ENCODE results near the gene TMTC1. TPM values are rescaled to one million over a fixed set of nuclear protein-coding genes. Genes with fewer than 3 reads are reported as not detected.

Gene TMTC1
- total RNA-seq, 2 donors from 2014 or later, result 49.0 to 49.5 TPM

GRCh38 chr12:29782285-29782870, 1.4 kb downstream of the TMTC1 start:
- DNase-seq (no peak), ATAC-seq (peak; percentile 28 to 67)
- intact Hi-C loops (cut with DNase I), result loop anchor here (5.0 to 10.0 kb wide), 3 partner anchors 50 to 220 kb away; no protein-coding TSS in a partner anchor

- intact Hi-C loops (cut with DNase I), result loop anchor here (5.0 to 10.0 kb wide), 3 partner anchors 49 to 219 kb away; no protein-coding TSS in a partner anchor
- no peak for DNase-seq
- no peak for ATAC-seq
Observed at GRCh38 chr12:29781705-29782266, 2.0 kb downstream of the TMTC1 start.

GRCh38 chr12:29781188-29781587, 2.6 kb downstream of the TMTC1 start:
- ATAC-seq (no peak), DNase-seq (no peak)
- intact Hi-C loops (cut with DNase I), result loop anchor here (5.0 to 10.0 kb wide), 3 partner anchors 49 to 219 kb away; no protein-coding TSS in a partner anchor

GRCh38 chr12:29780084-29780483, 3.7 kb downstream of the TMTC1 start:
- DNase-seq, result no peak
- intact Hi-C loops (cut with DNase I), result loop anchor here (5.0 to 10.0 kb wide), 3 partner anchors 48 to 218 kb away; no protein-coding TSS in a partner anchor

GRCh38 chr12:29778531-29778930, 5.2 kb downstream of the TMTC1 start:
- ATAC-seq (no peak), DNase-seq (no peak)
- intact Hi-C loops (cut with DNase I), result no loop called here

More at GRCh38 chr12:29780084-29780483, 3.7 kb downstream of the TMTC1 start:
- ATAC-seq, result no peak

- intact Hi-C loops (cut with DNase I), result no loop called here
- ATAC-seq, result no peak
Observed at GRCh38 chr12:29773076-29773475, 10.7 kb downstream of the TMTC1 start.

GRCh38 chr12:29771786-29772185, 12.0 kb downstream of the TMTC1 start:
- intact Hi-C loops (cut with DNase I), result no loop called here
- DNase-seq (no peak), ATAC-seq (no peak)

More at GRCh38 chr12:29773076-29773475, 10.7 kb downstream of the TMTC1 start:
- no peak for DNase-seq

GRCh38 chr12:29771165-29771564, 12.6 kb downstream of the TMTC1 start:
- intact Hi-C loops (cut with DNase I), result no loop called here
- DNase-seq, result no peak
- ATAC-seq, result no peak

- intact Hi-C loops (cut with DNase I), result no loop called here
- ATAC-seq (peak; percentile 81 to 95), DNase-seq (peak; percentile 32)
Observed at GRCh38 chr12:29769162-29769858, 14.4 kb downstream of the TMTC1 start.

- ATAC-seq, result no peak
Observed at GRCh38 chr12:29768372-29768771, 15.4 kb downstream of the TMTC1 start.

GRCh38 chr12:29763301-29763683, 20.4 kb downstream of the TMTC1 start:
- intact Hi-C loops (cut with DNase I), result no loop called here
- peak; percentile 1 to 63 for ATAC-seq

More at GRCh38 chr12:29768372-29768771, 15.4 kb downstream of the TMTC1 start:
- no peak for DNase-seq
- intact Hi-C loops (cut with DNase I), result no loop called here

GRCh38 chr12:29762637-29763300, 21.0 kb downstream of the TMTC1 start:
- ATAC-seq, result peak; percentile 96 to 97
- intact Hi-C loops (cut with DNase I), result no loop called here
- DNase-seq, result peak; percentile 52

More at GRCh38 chr12:29763301-29763683, 20.4 kb downstream of the TMTC1 start:
- DNase-seq, result no peak

- ATAC-seq, result no peak
- DNase-seq, result no peak
- intact Hi-C loops (cut with DNase I), result no loop called here
Observed at GRCh38 chr12:29759950-29760349, 23.8 kb downstream of the TMTC1 start.

GRCh38 chr12:29756741-29757390, 26.9 kb downstream of the TMTC1 start:
- DNase-seq (no peak), ATAC-seq (no peak)
- intact Hi-C loops (cut with DNase I), result no loop called here

- DNase-seq (peak; percentile 26), ATAC-seq (peak; percentile 74 to 83)
- intact Hi-C loops (cut with DNase I), result no loop called here
Observed at GRCh38 chr12:29754235-29755189, 29.2 kb downstream of the TMTC1 start.

- intact Hi-C loops (cut with DNase I), result no loop called here
- DNase-seq (no peak), ATAC-seq (no peak)
Observed at GRCh38 chr12:29752121-29752520, 31.6 kb downstream of the TMTC1 start.

- ATAC-seq, result no peak
- no peak for DNase-seq
- intact Hi-C loops (cut with DNase I), result no loop called here
Observed at GRCh38 chr12:29751676-29752075, 32.1 kb downstream of the TMTC1 start.

- ATAC-seq (no peak), DNase-seq (no peak)
- intact Hi-C loops (cut with DNase I), result no loop called here
Observed at GRCh38 chr12:29750928-29751220, 32.9 kb downstream of the TMTC1 start.
